ENCODE data around the gene SUMO3. TPM values are rescaled to one million over a fixed set of nuclear protein-coding genes. Genes with fewer than 3 reads are reported as not detected.

Gene SUMO3
- total RNA-seq, 1 experiment from 2014 or later: 82.9 TPM

DNA sequence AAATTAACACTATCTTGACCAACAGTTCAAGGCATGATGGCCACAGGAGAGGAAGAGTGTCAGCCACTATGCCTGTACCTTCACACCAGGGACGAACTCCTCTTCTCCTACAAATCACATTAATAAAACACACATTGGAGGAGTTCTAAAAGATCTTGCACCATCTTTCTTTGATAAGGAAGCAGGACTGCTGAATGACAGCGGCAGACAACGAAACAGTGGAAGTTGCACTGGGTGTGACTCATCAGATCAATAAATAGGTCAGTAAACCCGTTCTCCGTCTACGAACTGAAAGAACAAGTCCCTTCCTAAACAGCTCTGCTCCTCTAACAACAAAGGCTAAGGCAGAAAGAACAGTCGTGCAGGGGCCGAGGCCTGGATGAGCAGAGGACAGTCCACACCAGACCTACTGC is 39.4 kb downstream of the SUMO3 start:
- no peak overlapping the region for H3K14ac ChIP-seq (ENCODE audit: insufficient read depth, low read length)
- no peaks in the 10 kb centered on the region for H3K9me3 ChIP-seq (ENCODE audit: control insufficient read depth, low read depth, low read length)
- no peak overlapping the region for H2BK120ac ChIP-seq (ENCODE audit: low read depth, low read length, poor library complexity, severe bottlenecking)
- H3K36me3 Mint-ChIP-seq (ENCODE audit: insufficient read depth in 1 of 3, low read depth in 3 of 3): peaks cover 22 to 67% (median 41%) of the 10 kb centered on the region in 3 experiments
- no peaks in the 10 kb centered on the region for H3K23me2 ChIP-seq (ENCODE audit: insufficient read length, low read depth, low read length, poor library complexity, severe bottlenecking)
- no peak overlapping the region for H4K91ac ChIP-seq (ENCODE audit: insufficient read length, low read depth, low read length)
- no peak overlapping the region for H2BK15ac ChIP-seq (ENCODE audit: low read depth, low read length)
- H3K4me2 ChIP-seq (ENCODE audit: insufficient read depth, insufficient read length, low read length): no peak overlapping the region
- H2AFZ ChIP-seq (ENCODE audit: low read length): no peak overlapping the region
- no CpG with 5 or more reads among the region's 8 CpGs for WGBS (ENCODE audit: extremely low coverage, insufficient read length, low lambda C conversion rate)
- DNase-seq: no peak
- TF ChIP-seq, protein P1, sequence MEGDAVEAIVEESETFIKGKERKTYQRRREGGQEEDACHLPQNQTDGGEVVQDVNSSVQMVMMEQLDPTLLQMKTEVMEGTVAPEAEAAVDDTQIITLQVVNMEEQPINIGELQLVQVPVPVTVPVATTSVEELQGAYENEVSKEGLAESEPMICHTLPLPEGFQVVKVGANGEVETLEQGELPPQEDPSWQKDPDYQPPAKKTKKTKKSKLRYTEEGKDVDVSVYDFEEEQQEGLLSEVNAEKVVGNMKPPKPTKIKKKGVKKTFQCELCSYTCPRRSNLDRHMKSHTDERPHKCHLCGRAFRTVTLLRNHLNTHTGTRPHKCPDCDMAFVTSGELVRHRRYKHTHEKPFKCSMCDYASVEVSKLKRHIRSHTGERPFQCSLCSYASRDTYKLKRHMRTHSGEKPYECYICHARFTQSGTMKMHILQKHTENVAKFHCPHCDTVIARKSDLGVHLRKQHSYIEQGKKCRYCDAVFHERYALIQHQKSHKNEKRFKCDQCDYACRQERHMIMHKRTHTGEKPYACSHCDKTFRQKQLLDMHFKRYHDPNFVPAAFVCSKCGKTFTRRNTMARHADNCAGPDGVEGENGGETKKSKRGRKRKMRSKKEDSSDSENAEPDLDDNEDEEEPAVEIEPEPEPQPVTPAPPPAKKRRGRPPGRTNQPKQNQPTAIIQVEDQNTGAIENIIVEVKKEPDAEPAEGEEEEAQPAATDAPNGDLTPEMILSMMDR (conservative IDR thresholded peaks at IDR 0.05): no peak
- H3K56ac ChIP-seq (ENCODE audit: insufficient read length, low read depth, low read length): no peak overlapping the region
- no peak overlapping the region for H2BK12ac ChIP-seq (ENCODE audit: insufficient read length, low read depth, low read length)
- no peaks in the 10 kb centered on the region for H3K79me1 ChIP-seq (ENCODE audit: insufficient read depth, low read depth, low read length, poor library complexity, severe bottlenecking)
- no peak overlapping the region for H3K23ac ChIP-seq (ENCODE audit: insufficient read length, low read depth, low read length)
- H4K20me1 ChIP-seq (ENCODE audit: control insufficient read depth, insufficient read depth, insufficient read length): no peaks in the 10 kb centered on the region
- H3K4me1 Mint-ChIP-seq: no peaks in the 10 kb centered on the region; a peak in 1 of 4 replicates
- H3K27me3 Mint-ChIP-seq (ENCODE audit: low read depth): no peaks in the 10 kb centered on the region
- H3K79me2 ChIP-seq (ENCODE audit: insufficient read depth, low read length): peaks cover 2% of the 10 kb centered on the region; the same call in 1 of the 2 replicates
- no peak overlapping the region for H3K4me3 Mint-ChIP-seq
- H4K5ac ChIP-seq (ENCODE audit: insufficient read length, low read depth, low read length): no peak overlapping the region
- H3T11ph ChIP-seq (ENCODE audit: low read length): no peak overlapping the region
- H3K4ac ChIP-seq (ENCODE audit: low read depth, low read length): no peak overlapping the region
- H2BK5ac ChIP-seq (ENCODE audit: insufficient read length, low read length): no peak overlapping the region
- H3K9ac ChIP-seq (ENCODE audit: extremely low read depth, insufficient read length, low read length): no peak overlapping the region
- H4K8ac ChIP-seq (replicated peaks; ENCODE audit: insufficient read length, low read depth, low read length): no peak overlapping the region
- H3K18ac ChIP-seq (ENCODE audit: insufficient read length, low read depth, low read length): no peak overlapping the region
- H3K4me1 ChIP-seq (ENCODE audit: insufficient read depth, low read length): no peaks in the 10 kb centered on the region
- H3K27me3 ChIP-seq (ENCODE audit: insufficient read depth, low read length): no peaks in the 10 kb centered on the region
- no peak overlapping the region for H3K27ac ChIP-seq (ENCODE audit: insufficient read length, low read depth, low read length)
- H2BK20ac ChIP-seq (ENCODE audit: low read depth, low read length, poor library complexity, severe bottlenecking): no peak overlapping the region
- no peak overlapping the region for H2AK5ac ChIP-seq (ENCODE audit: insufficient read length, low read length)
- peak overlapping the region in 2 of 3 experiments; percentile 6 to 25; a peak in 3 of 7 replicates for H3K27ac Mint-ChIP-seq
- no peaks in the 10 kb centered on the region; a peak in 1 of 5 replicates for H3K9me3 Mint-ChIP-seq
